Brain pericyte (primary cell): ENCODE results near the gene SHC3.

ENCODE experiments used
- DNase-seq: peaks from one replicate; pipeline ENCODE4 v3.0.0-alpha.2; 2012; ENCODE audit warnings: low read depth, low spot score

The SHC3 gene

GRCh38 chr9:89109666-89110065 is 69.0 kb downstream of the SHC3 start:
- no peak for DNase-seq

GRCh38 chr9:89107406-89107805 is 71.2 kb downstream of the SHC3 start:
- DNase-seq: no peak

- DNase-seq: no peak
Observed at GRCh38 chr9:89106224-89106851, 72.3 kb downstream of the SHC3 start.

GRCh38 chr9:89104821-89105220 is 73.8 kb downstream of the SHC3 start:
- no peak for DNase-seq

GRCh38 chr9:89097219-89097618 is 81.4 kb downstream of the SHC3 start:
- no peak for DNase-seq

GRCh38 chr9:89096807-89097206 is 81.8 kb downstream of the SHC3 start:
- DNase-seq: no peak

- DNase-seq: no peak
Observed at GRCh38 chr9:89095761-89096528, 82.7 kb downstream of the SHC3 start.

- no peak for DNase-seq
Observed at GRCh38 chr9:89093201-89093975, 85.2 kb downstream of the SHC3 start.

GRCh38 chr9:89089176-89089575 is 89.4 kb downstream of the SHC3 start:
- no peak for DNase-seq

GRCh38 chr9:89083626-89084025 is 95.0 kb downstream of the SHC3 start:
- no peak for DNase-seq

- DNase-seq: no peak
Observed at GRCh38 chr9:89080193-89080592, 98.4 kb downstream of the SHC3 start.

GRCh38 chr9:89079391-89079790 is 99.2 kb downstream of the SHC3 start:
- no peak for DNase-seq

GRCh38 chr9:89078860-89079259 is 99.8 kb downstream of the SHC3 start:
- DNase-seq: no peak

- DNase-seq: no peak
Observed at GRCh38 chr9:89078421-89078820, 100.2 kb downstream of the SHC3 start.

GRCh38 chr9:89077519-89077918 is 101.1 kb downstream of the SHC3 start:
- DNase-seq: no peak

GRCh38 chr9:89073397-89073796 is 105.2 kb downstream of the SHC3 start:
- no peak for DNase-seq

- DNase-seq: no peak
Observed at GRCh38 chr9:89071591-89071990, 107.0 kb downstream of the SHC3 start.

GRCh38 chr9:89066835-89067234 is 111.8 kb downstream of the SHC3 start:
- no peak for DNase-seq

GRCh38 chr9:89065921-89066320 is 112.7 kb downstream of the SHC3 start:
- no peak for DNase-seq

- DNase-seq: no peak
Observed at GRCh38 chr9:89060790-89061189, 117.8 kb downstream of the SHC3 start.

- no peak for DNase-seq
Observed at GRCh38 chr9:89059925-89060506, 118.6 kb downstream of the SHC3 start.

- DNase-seq: no peak
Observed at GRCh38 chr9:89058906-89059305, 119.7 kb downstream of the SHC3 start.
